HCT116 (cell line): Measurements from ENCODE around the gene C10orf62. TPM values are rescaled to one million over a fixed set of nuclear protein-coding genes. Genes with fewer than 3 reads are reported as not detected.

ENCODE experiments used
- ATF3 ChIP-seq: IDR thresholded peaks from 2 replicates; pipeline ENCODE4 v1.6.1; 2012
- CEBPB ChIP-seq: IDR thresholded peaks from 2 replicates; pipeline ENCODE4 v1.6.1; 2012; ENCODE audit warnings: low read depth
- EZH2 ChIP-seq: fragments of 200-600 bp; sonication (generic); IDR thresholded peaks from 2 replicates; pipeline ENCODE4 v1.6.1; 2017; ENCODE audit warnings: antibody characterized with exemption, mixed run types
- EZH2phosphoT487 ChIP-seq: fragments of 200-600 bp; IDR thresholded peaks from 2 replicates; pipeline ENCODE4 v1.6.1; 2018; ENCODE audit warnings: antibody characterized with exemption, borderline replicate concordance
- JUND ChIP-seq: IDR thresholded peaks from 2 replicates; pipeline ENCODE4 v1.6.1; 2012
- POLR2AphosphoS5 ChIP-seq: IDR thresholded peaks from 2 replicates; pipeline ENCODE4 v1.6.1; 2011; ENCODE audit warnings: mild to moderate bottlenecking, low read depth, low read length, moderate library complexity
- REST ChIP-seq: IDR thresholded peaks from 2 replicates; pipeline ENCODE4 v1.6.1; 2012; ENCODE audit warnings: low read depth
- SIN3A ChIP-seq: IDR thresholded peaks from 2 replicates; pipeline ENCODE4 v1.6.1; 2012; ENCODE audit warnings: low read depth
- SP1 ChIP-seq: IDR thresholded peaks from 2 replicates; pipeline ENCODE4 v1.6.1; 2012; ENCODE audit warnings: low read depth
- SRF ChIP-seq: IDR thresholded peaks from 2 replicates; pipeline ENCODE4 v1.6.1; 2012; ENCODE audit warnings: low read depth
- YY1 ChIP-seq: IDR thresholded peaks from 2 replicates; pipeline ENCODE4 v1.6.1; 2011; ENCODE audit warnings: low read length, low read depth, moderate library complexity, mild to moderate bottlenecking; ENCODE audit not compliant: insufficient replicate concordance; ENCODE audit errors: extremely low read depth
- total RNA-seq: library from RNA; stranded (reverse); gene quantifications from one replicate; pipeline ENCODE4 v1.2.1, GENCODE V29; 2021; ENCODE audit not compliant: unreplicated experiment

Gene C10orf62
- total RNA-seq, 1 experiment from 2014 or later, result 0.32 TPM

- TF ChIP-seq REST, result no peak
- TF ChIP-seq YY1, result no peak
- TF ChIP-seq JUND, result peak; percentile 100
- peak; percentile 66; the same call in 1 of the 2 replicates for TF ChIP-seq POLR2AphosphoS5
- no peak for TF ChIP-seq CEBPB
- TF ChIP-seq EZH2, result no peak
- TF ChIP-seq EZH2phosphoT487, result no peak
- no peak for TF ChIP-seq ATF3
- TF ChIP-seq SP1, result peak; percentile 95
- peak; percentile 98 for TF ChIP-seq SIN3A
- peak; percentile 58; the same call in 1 of the 2 replicates for TF ChIP-seq SRF
Observed at GRCh38 chr10:97543025-97543546, 46.4 kb upstream of the C10orf62 start (continued).
